AG10803 (cell line): ENCODE data around the gene ADORA3.
"Not testable (repeated sequence)": the region's sequence is repeated elsewhere in the genome, so short reads cannot be mapped to it uniquely, and the experiment has no call there.

Experiments
- DNase-seq: peaks from one replicate; pipeline ENCODE4 v3.0.0; 2010; ENCODE audit warnings: low read depth
- H3K4me3 ChIP-seq: 2 replicates; pipeline ENCODE4 v1.5.1; 2011; ENCODE audit warnings: mild to moderate bottlenecking, low read length, control low read depth
- TF ChIP-seq, protein P1 (sequence below): conservative IDR thresholded peaks from 2 replicates; pipeline ENCODE4 v1.5.1; 2011; ENCODE audit warnings: mild to moderate bottlenecking, low read length, control low read depth, inconsistent platforms

Gene ADORA3

DNA sequence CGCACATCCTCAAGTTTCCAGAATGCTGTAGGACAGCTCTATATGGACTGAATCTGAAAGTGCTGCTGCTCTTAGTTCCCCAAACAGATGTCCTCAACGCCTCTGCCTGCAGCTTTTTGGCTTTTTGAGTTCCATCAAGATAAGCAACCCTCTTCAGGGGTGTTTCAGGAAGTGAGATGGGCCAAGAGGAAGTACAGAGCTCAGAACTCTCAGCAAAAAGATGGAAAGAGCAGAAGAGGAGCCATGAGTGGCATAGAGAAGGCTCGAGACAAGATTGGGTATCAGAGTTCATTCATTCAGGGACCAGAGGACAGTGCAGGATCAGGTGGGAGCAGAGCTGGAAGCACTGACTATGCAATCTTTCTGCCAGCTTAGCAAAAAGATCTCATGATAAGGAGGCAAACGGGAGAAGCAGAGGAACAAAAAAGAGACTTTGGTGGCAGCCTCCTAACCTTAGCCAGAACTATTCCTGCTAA is at the start of gene ADORA3, which contains the start of gene TMIGD3:
ADORA3 (minus strand) TSS at position 49 of the 476 bp plus-strand sequence. CDS start 279 bp downstream, outside the sequence.
TMIGD3 (minus strand) TSS at position 49 of the 476 bp plus-strand sequence. CDS start 279 bp downstream, outside the sequence.
- DNase-seq, result no peak
- TF ChIP-seq, protein P1, sequence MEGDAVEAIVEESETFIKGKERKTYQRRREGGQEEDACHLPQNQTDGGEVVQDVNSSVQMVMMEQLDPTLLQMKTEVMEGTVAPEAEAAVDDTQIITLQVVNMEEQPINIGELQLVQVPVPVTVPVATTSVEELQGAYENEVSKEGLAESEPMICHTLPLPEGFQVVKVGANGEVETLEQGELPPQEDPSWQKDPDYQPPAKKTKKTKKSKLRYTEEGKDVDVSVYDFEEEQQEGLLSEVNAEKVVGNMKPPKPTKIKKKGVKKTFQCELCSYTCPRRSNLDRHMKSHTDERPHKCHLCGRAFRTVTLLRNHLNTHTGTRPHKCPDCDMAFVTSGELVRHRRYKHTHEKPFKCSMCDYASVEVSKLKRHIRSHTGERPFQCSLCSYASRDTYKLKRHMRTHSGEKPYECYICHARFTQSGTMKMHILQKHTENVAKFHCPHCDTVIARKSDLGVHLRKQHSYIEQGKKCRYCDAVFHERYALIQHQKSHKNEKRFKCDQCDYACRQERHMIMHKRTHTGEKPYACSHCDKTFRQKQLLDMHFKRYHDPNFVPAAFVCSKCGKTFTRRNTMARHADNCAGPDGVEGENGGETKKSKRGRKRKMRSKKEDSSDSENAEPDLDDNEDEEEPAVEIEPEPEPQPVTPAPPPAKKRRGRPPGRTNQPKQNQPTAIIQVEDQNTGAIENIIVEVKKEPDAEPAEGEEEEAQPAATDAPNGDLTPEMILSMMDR, result no peak
- H3K4me3 ChIP-seq, result no peak within 1 kb of the TSS

- no peak overlapping the region for H3K4me3 ChIP-seq
- DNase-seq, result peak; percentile 83
- TF ChIP-seq, protein P1, result no peak
Measured at GRCh38 chr1:111553196-111553595, 49.8 kb upstream of the ADORA3 start.

DNA sequence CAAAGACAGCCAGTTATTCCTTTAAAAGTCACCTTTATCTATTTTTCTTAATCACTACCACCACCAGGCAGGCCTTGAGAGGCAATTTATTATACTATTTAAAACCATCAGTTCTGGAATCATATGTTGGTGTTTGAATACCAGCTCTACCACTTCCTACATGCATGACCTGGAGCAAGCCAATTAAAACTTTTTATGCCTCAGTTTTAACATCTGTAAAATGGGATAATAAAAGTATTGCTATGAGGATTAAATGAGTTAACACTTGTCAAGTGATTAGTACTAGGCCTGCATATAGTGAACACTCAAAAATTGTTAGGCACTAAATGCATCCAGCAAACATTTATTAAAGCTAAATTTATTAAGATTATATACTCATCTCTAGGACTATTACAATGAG is 49.2 kb upstream of the ADORA3 start:
- no peak overlapping the region for H3K4me3 ChIP-seq
- TF ChIP-seq, protein P1, result no peak
- no peak for DNase-seq

- H3K4me3 ChIP-seq, result no peak overlapping the region
- no peak for DNase-seq
- TF ChIP-seq, protein P1, result no peak
Measured at GRCh38 chr1:111551623-111552411, 48.4 kb upstream of the ADORA3 start.

DNA sequence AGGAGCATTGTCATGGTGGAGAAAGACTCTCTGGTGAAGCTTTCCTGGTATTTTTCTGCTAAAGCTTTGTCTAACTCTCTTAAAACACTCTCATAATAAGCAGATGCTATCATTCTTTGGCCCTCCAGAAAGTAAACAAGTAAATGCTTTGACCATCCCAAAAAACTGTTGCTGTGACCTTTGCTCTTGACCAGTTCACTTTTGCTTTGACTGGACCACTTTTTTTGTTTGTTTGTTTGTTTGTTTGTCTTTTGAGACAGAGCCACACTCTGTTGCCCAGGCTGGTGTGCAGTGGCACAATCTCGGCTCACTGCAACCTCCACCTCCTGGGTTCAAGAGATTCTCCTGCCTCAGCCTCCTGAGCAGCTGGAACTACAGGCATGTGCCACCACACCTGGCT is 44.4 kb upstream of the ADORA3 start:
- DNase-seq, H3K4me3 ChIP-seq: not testable (repeated sequence)

- no peak overlapping the region for H3K4me3 ChIP-seq
- TF ChIP-seq, protein P1, result no peak
- no peak for DNase-seq
Measured at GRCh38 chr1:111542187-111542586, 38.8 kb upstream of the ADORA3 start.

DNA sequence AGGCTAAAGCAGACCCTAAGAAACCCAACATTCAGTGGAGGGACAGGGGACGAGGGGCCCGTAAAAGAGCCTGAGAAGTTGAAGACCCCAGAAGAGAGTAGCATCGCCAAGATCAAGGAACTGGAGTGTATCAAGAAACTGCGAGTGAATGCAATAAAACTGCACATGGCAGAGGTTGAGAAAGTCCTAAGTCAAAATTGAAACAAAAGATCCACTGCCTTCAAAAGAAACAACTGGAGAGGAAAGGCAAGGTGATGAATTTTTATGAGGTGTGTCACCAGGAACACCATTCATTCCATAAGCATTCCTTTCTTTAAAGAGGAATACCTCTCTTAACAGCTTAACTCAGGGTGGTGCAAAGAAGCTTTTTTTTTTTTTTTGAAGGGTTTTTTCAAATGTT is 38.3 kb upstream of the ADORA3 start:
- no peak overlapping the region for H3K4me3 ChIP-seq
- TF ChIP-seq, protein P1, result no peak
- peak; percentile 48 for DNase-seq
